ENCODE data around the gene EVX2. TPM values are rescaled to one million over a fixed set of nuclear protein-coding genes. Genes with fewer than 3 reads are reported as not detected.

The EVX2 gene
- not detected in 2 replicates for total RNA-seq

GRCh38 chr2:176083796-176084261, at the start of gene EVX2:
Gene EVX2 (minus strand): TSS chr2:176083962. CDS start chr2:176083776, 186 bp downstream.

DNA sequence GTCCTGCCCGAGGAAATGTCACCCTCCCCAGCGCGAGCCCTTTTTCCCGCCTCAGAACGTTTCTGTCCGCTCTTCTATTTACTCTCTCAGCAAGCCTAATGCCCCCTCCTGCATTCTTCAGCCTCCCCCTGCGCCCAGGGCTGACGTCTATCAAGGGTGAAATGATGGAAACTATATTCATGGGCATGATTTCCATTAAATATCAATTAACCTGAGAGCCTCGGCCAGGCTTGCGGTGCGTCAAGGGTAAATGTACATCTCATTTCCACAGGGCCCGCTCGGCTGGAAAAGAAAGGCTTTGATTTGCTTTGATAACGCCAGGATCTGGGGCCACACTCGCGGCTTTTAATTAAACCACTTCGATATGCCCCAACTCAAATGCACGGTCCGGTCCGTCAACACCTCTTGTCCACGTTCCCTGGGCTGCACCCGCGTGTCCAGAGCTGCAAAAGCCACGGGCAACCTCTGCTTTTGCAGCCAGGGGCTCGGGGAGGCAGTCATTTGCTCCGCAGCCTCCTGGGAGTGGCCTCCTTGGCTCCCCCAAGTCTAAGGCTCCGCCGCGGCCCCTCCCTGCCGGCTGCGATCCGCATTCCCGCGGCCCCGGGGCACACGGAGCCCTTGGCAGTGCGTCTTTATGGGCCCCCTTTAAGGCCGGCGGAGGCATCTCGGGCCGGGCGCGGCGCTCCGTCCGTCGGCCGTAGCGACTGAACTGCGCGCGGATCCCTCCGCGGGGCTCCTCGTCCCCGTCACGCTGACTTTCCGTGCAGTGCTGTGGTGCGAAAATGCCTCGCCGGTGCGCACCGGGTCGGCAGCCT, 45.4 kb upstream of the EVX2 start, which contains the start of gene HOXD8:
TSS of gene HOXD8 (plus strand) at position 724 of the 815 bp plus-strand sequence. CDS start 662 bp downstream, outside the sequence.

DNA sequence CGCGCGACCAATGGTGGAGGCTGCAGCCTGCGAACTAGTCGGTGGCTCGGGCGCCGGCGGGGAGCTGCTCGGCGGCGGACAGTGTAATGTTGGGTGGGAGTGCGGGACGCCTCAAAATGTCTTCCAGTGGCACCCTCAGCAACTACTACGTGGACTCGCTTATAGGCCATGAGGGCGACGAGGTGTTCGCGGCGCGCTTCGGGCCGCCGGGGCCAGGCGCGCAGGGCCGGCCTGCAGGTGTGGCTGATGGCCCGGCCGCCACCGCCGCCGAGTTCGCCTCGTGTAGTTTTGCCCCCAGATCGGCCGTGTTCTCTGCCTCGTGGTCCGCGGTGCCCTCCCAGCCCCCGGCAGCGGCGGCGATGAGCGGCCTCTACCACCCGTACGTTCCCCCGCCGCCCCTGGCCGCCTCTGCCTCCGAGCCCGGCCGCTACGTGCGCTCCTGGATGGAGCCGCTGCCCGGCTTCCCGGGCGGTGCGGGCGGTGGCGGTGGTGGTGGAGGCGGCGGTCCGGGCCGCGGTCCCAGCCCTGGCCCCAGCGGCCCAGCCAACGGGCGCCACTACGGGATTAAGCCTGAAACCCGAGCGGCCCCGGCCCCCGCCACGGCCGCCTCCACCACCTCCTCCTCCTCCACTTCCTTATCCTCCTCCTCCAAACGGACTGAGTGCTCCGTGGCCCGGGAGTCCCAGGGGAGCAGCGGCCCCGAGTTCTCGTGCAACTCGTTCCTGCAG, 39.1 kb upstream of the EVX2 start, which contains the start of gene HOXD9:
TSS of gene HOXD9 (plus strand) at position 37 of the 728 bp plus-strand sequence. CDS start at position 87, 50 bp downstream.

DNA sequence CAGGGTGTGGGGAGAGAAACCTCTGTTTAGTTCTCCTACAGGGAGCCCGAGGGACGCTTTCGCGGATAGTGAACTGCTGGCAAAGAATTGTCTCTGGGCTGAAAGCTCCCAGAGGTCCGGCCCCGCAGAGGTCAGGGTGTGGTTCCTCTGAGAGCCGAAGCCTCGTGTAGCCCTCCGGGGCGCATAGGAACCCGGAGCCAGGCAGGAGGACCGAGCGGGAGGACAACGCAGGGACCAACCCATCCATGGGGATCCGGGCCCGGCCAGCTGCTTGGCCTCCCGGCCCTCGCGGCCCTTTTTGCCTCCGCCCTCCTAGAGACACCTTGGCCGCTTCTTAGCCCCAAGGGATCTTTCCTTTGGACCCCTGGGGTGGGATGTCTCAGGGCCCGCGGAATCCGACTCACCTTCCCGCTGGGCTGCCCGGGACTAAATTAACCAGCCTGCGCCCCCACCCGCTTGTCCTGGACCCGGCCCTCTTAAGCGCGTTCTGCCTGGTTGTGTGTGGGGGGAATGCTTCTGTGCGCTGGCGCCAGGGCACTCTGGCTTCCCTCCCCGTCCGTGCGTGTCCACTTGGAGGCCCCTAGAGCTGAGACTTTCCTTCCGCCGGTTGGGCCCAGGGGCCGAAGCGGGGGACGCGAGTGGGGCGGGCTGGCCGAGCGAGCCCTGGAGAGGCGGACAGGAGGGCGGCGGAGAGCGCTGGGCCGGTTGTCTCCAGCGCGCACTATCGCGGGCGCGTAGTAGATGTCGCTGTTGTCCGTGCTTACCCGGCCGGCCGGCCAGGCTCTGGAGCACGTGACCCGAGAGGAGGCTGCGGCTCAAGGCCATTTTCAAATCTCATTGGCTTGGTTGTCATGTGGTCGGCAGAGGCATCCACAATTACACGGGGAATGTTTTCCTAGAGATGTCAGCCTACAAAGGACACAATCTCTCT, 32.4 kb upstream of the EVX2 start, which contains the start of gene HOXD10:
TSS of gene HOXD10 (plus strand) at position 896 of the 931 bp plus-strand sequence. CDS start 56 bp downstream, outside the sequence.

GRCh38 chr2:176106581-176107539, 23.1 kb upstream of the EVX2 start, which contains the start of gene HOXD11:
Gene HOXD11 (plus strand): TSS chr2:176107280. CDS start chr2:176107356, 76 bp downstream.

DNA sequence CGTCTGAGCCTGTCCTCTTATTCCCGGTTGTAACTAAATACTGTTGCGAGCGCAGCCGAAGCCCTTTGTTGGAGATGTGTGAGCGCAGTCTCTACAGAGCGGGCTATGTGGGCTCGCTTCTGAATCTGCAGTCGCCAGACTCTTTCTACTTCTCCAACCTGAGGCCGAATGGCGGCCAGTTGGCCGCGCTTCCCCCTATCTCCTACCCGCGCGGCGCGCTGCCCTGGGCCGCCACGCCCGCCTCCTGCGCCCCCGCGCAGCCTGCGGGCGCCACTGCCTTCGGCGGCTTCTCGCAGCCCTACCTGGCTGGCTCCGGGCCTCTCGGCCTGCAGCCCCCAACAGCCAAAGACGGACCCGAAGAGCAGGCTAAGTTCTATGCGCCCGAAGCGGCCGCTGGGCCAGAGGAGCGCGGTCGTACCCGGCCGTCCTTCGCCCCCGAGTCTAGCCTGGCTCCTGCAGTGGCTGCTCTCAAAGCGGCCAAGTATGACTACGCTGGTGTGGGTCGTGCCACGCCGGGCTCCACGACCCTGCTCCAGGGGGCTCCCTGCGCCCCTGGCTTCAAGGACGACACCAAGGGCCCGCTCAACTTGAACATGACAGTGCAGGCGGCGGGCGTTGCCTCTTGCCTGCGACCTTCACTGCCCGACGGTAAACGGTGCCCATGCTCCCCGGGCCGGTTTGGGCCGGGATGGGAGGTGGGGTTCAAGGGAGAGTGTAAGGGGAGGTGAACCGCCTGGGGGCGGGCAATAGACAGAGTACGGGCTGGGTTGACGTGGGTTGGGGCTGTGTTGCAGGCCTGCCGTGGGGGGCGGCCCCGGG, 16.2 kb upstream of the EVX2 start, which contains the start of gene HOXD12:
TSS of gene HOXD12 (plus strand) at position 68 of the 819 bp plus-strand sequence. CDS start at position 75, 7 bp downstream.

GRCh38 chr2:176092270-176093144, 8.7 kb upstream of the EVX2 start, which contains the start of gene HOXD13:
Gene HOXD13 (plus strand): TSS chr2:176092721. CDS start chr2:176092891, 170 bp downstream.

Other genes starting within 250 kb of the EVX2 start
- gene LNPK, start 81.7 kb downstream of the EVX2 start, total RNA-seq: 16.7 and 17.3 TPM in 2 replicates
- gene HOXD13, start 8.8 kb upstream of the EVX2 start, total RNA-seq: not detected in 2 replicates
- gene HOXD12, start 15.8 kb upstream of the EVX2 start, total RNA-seq: not detected in 2 replicates
- gene HOXD11, start 23.3 kb upstream of the EVX2 start, total RNA-seq: not detected in 2 replicates
- not detected in 2 replicates for gene HOXD10, start 32.8 kb upstream of the EVX2 start, total RNA-seq
- gene HOXD9, start 38.8 kb upstream of the EVX2 start, total RNA-seq: not detected in 2 replicates
- gene HOXD8, start 45.7 kb upstream of the EVX2 start, total RNA-seq: not detected in 2 replicates
- not detected in 2 replicates for gene HOXD4, start 67.6 kb upstream of the EVX2 start, total RNA-seq
- not detected in 2 replicates for gene HOXD3, start 73.3 kb upstream of the EVX2 start, total RNA-seq
- not detected in 2 replicates for gene HOXD1, start 104.7 kb upstream of the EVX2 start, total RNA-seq
- 16.6 and 16.9 TPM in 2 replicates for gene MTX2, start 185.5 kb upstream of the EVX2 start, total RNA-seq